Measurements from ENCODE around the gene SORCS2.

SORCS2 gene

DNA sequence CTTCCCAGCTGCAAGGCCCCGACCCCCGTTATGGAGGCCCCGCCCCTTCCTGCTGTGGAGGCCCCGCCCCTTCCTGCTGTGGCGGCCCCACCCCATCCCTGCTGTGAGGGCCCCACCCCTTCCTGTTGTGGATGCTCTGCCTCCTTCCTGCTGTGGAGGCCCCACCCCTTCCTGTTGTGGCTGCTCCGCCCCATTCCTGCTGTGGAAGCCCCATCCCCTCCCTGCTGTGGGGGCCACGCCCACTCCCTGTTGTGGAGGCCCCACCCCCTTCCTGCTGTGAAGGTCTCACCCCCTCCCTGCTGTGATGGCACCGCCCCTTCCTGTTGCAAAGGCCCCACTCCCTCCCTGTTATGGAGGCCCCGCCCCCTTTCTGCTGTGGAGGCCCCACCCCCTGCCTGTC is 347.3 kb downstream of the SORCS2 start:
- no peak for TF ChIP-seq CTCF (IDR thresholded peaks at IDR 0.05; ENCODE audit: borderline replicate concordance, control extremely low read depth, extremely low read depth, insufficient read depth, missing control alignments)
- no peak for DNase-seq (ENCODE audit: low spot score)
- in situ Hi-C loops (cut with MboI; ENCODE audit: low sequenced_read_pairs, unreplicated experiment): no loop called here

DNA sequence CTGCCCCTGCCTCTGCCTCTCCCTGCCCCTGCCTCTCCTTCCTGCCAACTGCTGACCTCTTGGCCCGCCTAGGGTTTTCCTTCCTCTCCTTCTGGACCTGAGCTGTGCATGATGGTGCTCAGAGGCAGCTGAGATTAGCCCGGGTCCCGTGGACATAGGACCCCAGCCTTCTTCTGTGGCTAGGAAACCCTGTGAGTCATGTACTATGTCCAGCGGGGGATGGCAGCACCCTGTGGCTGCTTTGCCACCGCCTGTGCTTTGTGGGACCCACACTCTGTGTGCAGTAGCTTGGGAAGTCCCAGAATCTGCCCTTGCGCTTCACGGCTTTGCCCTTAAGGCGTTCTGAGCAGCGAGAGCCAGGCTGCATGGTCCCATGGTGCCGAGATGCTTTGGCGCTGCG is 347.9 kb downstream of the SORCS2 start:
- DNase-seq (ENCODE audit: low spot score): no peak
- in situ Hi-C loops (cut with MboI; ENCODE audit: low sequenced_read_pairs, unreplicated experiment): no loop called here

GRCh38 chr4:7540654-7541413 is 348.5 kb downstream of the SORCS2 start:
- in situ Hi-C loops (cut with MboI; ENCODE audit: low sequenced_read_pairs, unreplicated experiment): no loop called here
- DNase-seq (ENCODE audit: low spot score): no peak
- TF ChIP-seq CTCF (IDR thresholded peaks at IDR 0.05; ENCODE audit: borderline replicate concordance, control extremely low read depth, extremely low read depth, insufficient read depth, missing control alignments): no peak

More for the DNA sequence above, 347.9 kb downstream of the SORCS2 start:
- TF ChIP-seq CTCF (IDR thresholded peaks at IDR 0.05; ENCODE audit: borderline replicate concordance, control extremely low read depth, extremely low read depth, insufficient read depth, missing control alignments): no peak

GRCh38 chr4:7541414-7541810 is 349.1 kb downstream of the SORCS2 start:
- TF ChIP-seq CTCF (IDR thresholded peaks at IDR 0.05; ENCODE audit: borderline replicate concordance, control extremely low read depth, extremely low read depth, insufficient read depth, missing control alignments): no peak
- no peak for DNase-seq (ENCODE audit: low spot score)

GRCh38 chr4:7542781-7543180 is 350.4 kb downstream of the SORCS2 start:
- no peak for DNase-seq (ENCODE audit: low spot score)
- in situ Hi-C loops (cut with MboI; ENCODE audit: low sequenced_read_pairs, unreplicated experiment): no loop called here
- no peak for TF ChIP-seq CTCF (IDR thresholded peaks at IDR 0.05; ENCODE audit: borderline replicate concordance, control extremely low read depth, extremely low read depth, insufficient read depth, missing control alignments)

More at GRCh38 chr4:7541414-7541810, 349.1 kb downstream of the SORCS2 start:
- in situ Hi-C loops (cut with MboI; ENCODE audit: low sequenced_read_pairs, unreplicated experiment): no loop called here

DNA sequence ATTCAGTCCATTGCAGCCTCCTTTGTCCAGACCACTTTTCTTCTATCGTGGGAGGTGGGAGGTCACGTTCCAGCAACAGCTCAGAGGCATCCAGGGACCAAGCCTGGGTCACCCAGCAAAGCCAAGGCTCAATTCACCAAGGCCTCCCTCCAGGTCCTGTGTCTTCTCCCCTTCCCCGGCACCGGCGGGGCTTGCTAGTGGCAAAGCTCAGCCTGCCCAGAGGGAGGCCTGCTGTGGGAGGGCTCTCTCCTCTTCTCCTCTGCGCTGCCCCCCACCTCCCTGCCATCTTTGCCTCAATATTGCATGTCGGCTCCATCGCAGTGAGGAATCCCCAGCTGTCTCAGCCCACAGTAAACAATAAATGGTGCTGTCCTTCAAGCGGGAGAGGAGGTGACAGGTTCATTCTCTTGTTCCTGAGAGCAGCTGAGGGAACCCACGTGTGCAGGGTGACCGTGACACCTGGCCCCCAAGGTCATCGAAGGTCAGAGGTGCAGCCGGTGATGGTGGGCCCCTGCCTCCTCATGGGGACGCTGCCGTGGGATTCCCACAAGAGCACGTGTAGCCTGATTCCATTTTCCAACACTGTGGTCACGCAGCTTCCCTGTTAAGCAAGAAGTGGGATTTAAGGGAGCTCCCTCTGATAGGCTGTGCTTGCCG is 353.9 kb downstream of the SORCS2 start:
- in situ Hi-C loops (cut with MboI; ENCODE audit: low sequenced_read_pairs, unreplicated experiment): no loop called here
- TF ChIP-seq CTCF (IDR thresholded peaks at IDR 0.05; ENCODE audit: borderline replicate concordance, control extremely low read depth, extremely low read depth, insufficient read depth, missing control alignments): no peak
- no peak for DNase-seq (ENCODE audit: low spot score)

Measured in GM13976 (cell line).